BLaER1 treated with 17β-estradiol and CSF1 and Interleukin-3, amounts not matched to agents 10 nM and 100 nM (cell line): ENCODE results near the gene MINDY2.
"Not testable (repeated sequence)": the region's sequence is repeated elsewhere in the genome, so short reads cannot be mapped to it uniquely, and the experiment has no call there.

Source experiments
- H3K27ac ChIP-seq, 11 experiments: shearing (Covaris generic); formaldehyde crosslinking; 2 replicates each; pipeline ENCODE4 v1.8.1; 2022
- H3K27me3 ChIP-seq, 11 experiments: shearing (Covaris generic); formaldehyde crosslinking; 2 replicates each; pipeline ENCODE4 v1.8.1; 2022
- H3K36me3 ChIP-seq, 11 experiments: shearing (Covaris generic); formaldehyde crosslinking; 2 replicates each; pipeline ENCODE4 v1.8.1; 2022
- H3K4me1 ChIP-seq, 10 experiments: shearing (Covaris generic); formaldehyde crosslinking; 2 replicates each; pipeline ENCODE4 v1.8.1; 2022
- H3K4me2 ChIP-seq, 11 experiments: shearing (Covaris generic); formaldehyde crosslinking; 2 replicates each; pipeline ENCODE4 v1.8.1; 2022
- H3K4me3 ChIP-seq, 10 experiments: shearing (Covaris generic); formaldehyde crosslinking; 2 replicates each; pipeline ENCODE4 v1.8.1; 2022
- H3K9ac ChIP-seq, 11 experiments: shearing (Covaris generic); formaldehyde crosslinking; 2 replicates each; pipeline ENCODE4 v1.8.1; 2022
- H3K9me3 ChIP-seq, 11 experiments: shearing (Covaris generic); formaldehyde crosslinking; replicated peaks in 1 of 11; 2 replicates each; pipeline ENCODE4 v1.8.1; 2022
- H4K20me1 ChIP-seq, 11 experiments: shearing (Covaris generic); formaldehyde crosslinking; 2 replicates each; pipeline ENCODE4 v1.8.1; 2022
- Cebpa-rat ChIP-seq, 11 experiments: shearing (Covaris generic); IDR thresholded peaks; 2 replicates each; pipeline ENCODE4 v1.8.1; 2022

The MINDY2 gene

GRCh38 chr15:58875343-58875742 lies 104.2 kb downstream of the MINDY2 start:
- Histone ChIP-seq H4K20me1 (peaks cover 0 to 14% (median 0%) of the 10 kb centered on the region in 11 experiments; a peak in 6 of 22 replicates), H3K4me1 (peaks cover 0 to 14% (median 0%) of the 10 kb centered on the region in 10 experiments; a peak in 6 of 20 replicates), H3K9ac (no peak overlapping the region), H3K36me3 (peaks cover 36 to 59% (median 43%) of the 10 kb centered on the region in 11 experiments), H3K27me3 (no peaks in the 10 kb centered on the region), H3K4me3 (no peak overlapping the region), H3K4me2 (no peak overlapping the region), H3K9me3 (no peaks in the 10 kb centered on the region), H3K27ac (no peak overlapping the region)
- no peak for TF ChIP-seq Cebpa-rat (IDR thresholded peaks at IDR 0.05)

GRCh38 chr15:58876306-58877106 lies 105.4 kb downstream of the MINDY2 start:
- no peak overlapping the region for H3K4me3 ChIP-seq
- no peak overlapping the region for H3K4me2 ChIP-seq
- H3K36me3 ChIP-seq: peaks cover 48 to 71% (median 54%) of the 10 kb centered on the region in 11 experiments
- TF ChIP-seq Cebpa-rat (IDR thresholded peaks at IDR 0.05): no peak
- no peaks in the 10 kb centered on the region for H3K9me3 ChIP-seq
- H3K9ac ChIP-seq: no peak overlapping the region
- H3K27ac ChIP-seq: no peak overlapping the region
- H4K20me1 ChIP-seq: peaks cover 0 to 24% (median 0%) of the 10 kb centered on the region in 11 experiments; a peak in 7 of 22 replicates
- H3K4me1 ChIP-seq: peaks cover 0 to 14% (median 0%) of the 10 kb centered on the region in 10 experiments; a peak in 6 of 20 replicates
- no peaks in the 10 kb centered on the region for H3K27me3 ChIP-seq

GRCh38 chr15:58877999-58878825 lies 107.1 kb downstream of the MINDY2 start:
- no peak for TF ChIP-seq Cebpa-rat (IDR thresholded peaks at IDR 0.05)
- Histone ChIP-seq H3K27ac (no peak overlapping the region), H3K4me2 (no peak overlapping the region), H3K4me1 (peaks cover 0 to 13% (median 0%) of the 10 kb centered on the region in 10 experiments; a peak in 6 of 20 replicates), H3K4me3 (no peak overlapping the region), H3K9me3 (no peaks in the 10 kb centered on the region), H3K36me3 (peaks cover 65 to 88% (median 71%) of the 10 kb centered on the region in 11 experiments), H3K27me3 (no peaks in the 10 kb centered on the region), H3K9ac (no peak overlapping the region), H4K20me1 (peaks cover 0 to 33% (median 4%) of the 10 kb centered on the region in 11 experiments; a peak in 10 of 22 replicates)

GRCh38 chr15:58880320-58880719 lies 109.2 kb downstream of the MINDY2 start:
- no peak for TF ChIP-seq Cebpa-rat (IDR thresholded peaks at IDR 0.05)
- H3K27ac ChIP-seq: no peak overlapping the region
- H3K36me3 ChIP-seq: peaks cover 86 to 100% (median 92%) of the 10 kb centered on the region in 11 experiments
- peaks cover 0 to 11% (median 0%) of the 10 kb centered on the region in 10 experiments; a peak in 4 of 20 replicates for H3K4me1 ChIP-seq
- H3K9me3 ChIP-seq: no peaks in the 10 kb centered on the region
- H3K9ac ChIP-seq: no peak overlapping the region
- no peaks in the 10 kb centered on the region for H3K27me3 ChIP-seq
- no peak overlapping the region for H3K4me2 ChIP-seq
- H4K20me1 ChIP-seq: peaks cover 0 to 41% (median 6%) of the 10 kb centered on the region in 11 experiments; a peak in 10 of 22 replicates
- H3K4me3 ChIP-seq: no peak overlapping the region

- Histone ChIP-seq H3K27me3 (no peaks in the 10 kb centered on the region), H3K4me2 (no peak overlapping the region), H3K27ac (no peak overlapping the region), H4K20me1 (peaks cover 0 to 46% (median 6%) of the 10 kb centered on the region in 11 experiments; a peak in 10 of 22 replicates), H3K9me3 (no peaks in the 10 kb centered on the region), H3K4me1 (peaks cover 0 to 11% (median 0%) of the 10 kb centered on the region in 10 experiments; a peak in 4 of 20 replicates), H3K4me3 (no peak overlapping the region), H3K36me3 (peaks cover 100% of the 10 kb centered on the region in 11 experiments), H3K9ac (no peak overlapping the region)
- TF ChIP-seq Cebpa-rat (IDR thresholded peaks at IDR 0.05): no peak
These were observed 111.1 kb downstream of the MINDY2 start for GRCh38 chr15:58882243-58882642.

GRCh38 chr15:58883926-58884325 lies 112.8 kb downstream of the MINDY2 start:
- H3K4me1 ChIP-seq: peaks cover 0 to 11% (median 0%) of the 10 kb centered on the region in 10 experiments; a peak in 4 of 20 replicates
- not testable (repeated sequence) for H3K27me3 ChIP-seq, H3K4me3 ChIP-seq, H3K9ac ChIP-seq, H3K9me3 ChIP-seq
- H3K36me3 ChIP-seq: peaks cover 100% of the 10 kb centered on the region in 11 experiments
- peak overlapping the region in 1 of 11 experiments; percentile 26; a peak in 2 of 22 replicates for H3K4me2 ChIP-seq
- H4K20me1 ChIP-seq: peaks cover 0 to 37% (median 15%) of the 10 kb centered on the region in 11 experiments; a peak in 10 of 22 replicates
- peak overlapping the region in 2 of 11 experiments; percentile 10 to 28; a peak in 1 of 22 replicates for H3K27ac ChIP-seq
- peak in 4 of 11 experiments; percentile 20 to 54 (median 36); a peak in 4 of 22 replicates for TF ChIP-seq Cebpa-rat (IDR thresholded peaks at IDR 0.05)

GRCh38 chr15:58886921-58887320 lies 115.8 kb downstream of the MINDY2 start:
- TF ChIP-seq Cebpa-rat (IDR thresholded peaks at IDR 0.05): no peak
- H3K36me3 ChIP-seq: peaks cover 99 to 100% (median 100%) of the 10 kb centered on the region in 11 experiments
- no peak overlapping the region for H3K27ac ChIP-seq
- H4K20me1 ChIP-seq: peaks cover 0 to 41% (median 16%) of the 10 kb centered on the region in 11 experiments; a peak in 11 of 22 replicates
- no peak overlapping the region for H3K4me3 ChIP-seq
- no peaks in the 10 kb centered on the region for H3K27me3 ChIP-seq
- peaks cover 0 to 11% (median 0%) of the 10 kb centered on the region in 10 experiments; a peak in 4 of 20 replicates for H3K4me1 ChIP-seq
- H3K9me3 ChIP-seq: no peaks in the 10 kb centered on the region
- H3K9ac ChIP-seq: no peak overlapping the region
- H3K4me2 ChIP-seq: no peak overlapping the region

- Histone ChIP-seq H3K4me1 (peaks cover 0 to 8% (median 0%) of the 10 kb centered on the region in 10 experiments; a peak in 4 of 20 replicates), H3K9me3 (no peaks in the 10 kb centered on the region), H4K20me1 (peaks cover 0 to 41% (median 10%) of the 10 kb centered on the region in 11 experiments; a peak in 12 of 22 replicates), H3K4me2 (no peak overlapping the region), H3K36me3 (peaks cover 99 to 100% (median 100%) of the 10 kb centered on the region in 11 experiments), H3K27me3 (no peaks in the 10 kb centered on the region), H3K4me3 (no peak overlapping the region), H3K9ac (no peak overlapping the region), H3K27ac (no peak overlapping the region)
- no peak for TF ChIP-seq Cebpa-rat (IDR thresholded peaks at IDR 0.05)
These were observed 118.3 kb downstream of the MINDY2 start for GRCh38 chr15:58889363-58889762.
